Kasumi-1 (cell line): ENCODE results near the gene EXOC1.
A peak's percentile ranks its signal among the peaks of the same experiment; 100 is the strongest.
"Not testable (repeated sequence)": the region's sequence is repeated elsewhere in the genome, so short reads cannot be mapped to it uniquely, and the experiment has no call there.

Source experiments
- DNase-seq, 2 experiments: peaks; one replicate each; lab custom pipeline; 2025; lab: John Stamatoyannopoulos, UW

EXOC1 gene

GRCh38 chr4:55907469-55907868 is 54.0 kb downstream of the EXOC1 start:
- no peak for DNase-seq

GRCh38 chr4:55910140-55910539 is 56.7 kb downstream of the EXOC1 start:
- no peak for DNase-seq

GRCh38 chr4:55912249-55912648 is 58.8 kb downstream of the EXOC1 start:
- DNase-seq: no peak

GRCh38 chr4:55920571-55920970 is 67.1 kb downstream of the EXOC1 start:
- no peak for DNase-seq

- no peak for DNase-seq
Observed at GRCh38 chr4:55921093-55921492, 67.6 kb downstream of the EXOC1 start.

GRCh38 chr4:55925241-55925640 is 71.8 kb downstream of the EXOC1 start:
- DNase-seq: no peak

GRCh38 chr4:55926610-55927009 is 73.2 kb downstream of the EXOC1 start:
- DNase-seq: no peak

GRCh38 chr4:55927803-55928437 is 74.5 kb downstream of the EXOC1 start:
- peak in 1 of 2 experiments; percentile 36 for DNase-seq

GRCh38 chr4:55928846-55929245 is 75.4 kb downstream of the EXOC1 start:
- no peak for DNase-seq

GRCh38 chr4:55931043-55931442 is 77.6 kb downstream of the EXOC1 start:
- no peak for DNase-seq

GRCh38 chr4:55931833-55932232 is 78.4 kb downstream of the EXOC1 start:
- no peak for DNase-seq

- no peak for DNase-seq
Observed at GRCh38 chr4:55932511-55932910, 79.1 kb downstream of the EXOC1 start.

- no peak for DNase-seq
Observed at GRCh38 chr4:55933611-55934010, 80.2 kb downstream of the EXOC1 start.

- not testable (repeated sequence) for DNase-seq
Observed at GRCh38 chr4:55935907-55936306, 82.5 kb downstream of the EXOC1 start.

GRCh38 chr4:55938481-55938880 is 85.0 kb downstream of the EXOC1 start:
- no peak for DNase-seq

GRCh38 chr4:55939421-55939820 is 86.0 kb downstream of the EXOC1 start:
- DNase-seq: no peak

- DNase-seq: no peak
Observed at GRCh38 chr4:55941881-55942396, 88.5 kb downstream of the EXOC1 start.

- DNase-seq: peak; percentile 88 to 93
Observed at GRCh38 chr4:55947254-55947882, 93.9 kb downstream of the EXOC1 start.

- peak; percentile 84 to 94 for DNase-seq
Observed at GRCh38 chr4:55947912-55948725, 94.7 kb downstream of the EXOC1 start.

- peak; percentile 97 to 98 for DNase-seq
Observed at GRCh38 chr4:55948726-55949481, 95.5 kb downstream of the EXOC1 start, which contains the start of gene CEP135. CEP135 (plus strand) TSS chr4:55948945; CDS start chr4:55952131, 3,186 bp downstream.

GRCh38 chr4:55949482-55949802 is 96.0 kb downstream of the EXOC1 start:
- DNase-seq: no peak
